ENCODE measurements around the gene SYNGR4.

Gene SYNGR4

GRCh38 chr19:48424694-48425219 lies 60.6 kb downstream of the SYNGR4 start:
- no peak for DNase-seq (ENCODE audit: low read depth in 2 of 3, low spot score in 1 of 3)

All from stimulated activated CD4-positive, alpha-beta T cell treated with anti-CD3 and anti-CD28 coated beads, Interleukin-12 subunit alpha, Interleukin-12 subunit beta, amount 100 ng/mL, for 48 hours (primary cell).